ENCODE results near the gene ARHGEF28. TPM values are rescaled to one million over a fixed set of nuclear protein-coding genes. Genes with fewer than 3 reads are reported as not detected.

The ARHGEF28 gene
- total RNA-seq, 1 experiment from 2014 or later: 0.42 TPM

DNA sequence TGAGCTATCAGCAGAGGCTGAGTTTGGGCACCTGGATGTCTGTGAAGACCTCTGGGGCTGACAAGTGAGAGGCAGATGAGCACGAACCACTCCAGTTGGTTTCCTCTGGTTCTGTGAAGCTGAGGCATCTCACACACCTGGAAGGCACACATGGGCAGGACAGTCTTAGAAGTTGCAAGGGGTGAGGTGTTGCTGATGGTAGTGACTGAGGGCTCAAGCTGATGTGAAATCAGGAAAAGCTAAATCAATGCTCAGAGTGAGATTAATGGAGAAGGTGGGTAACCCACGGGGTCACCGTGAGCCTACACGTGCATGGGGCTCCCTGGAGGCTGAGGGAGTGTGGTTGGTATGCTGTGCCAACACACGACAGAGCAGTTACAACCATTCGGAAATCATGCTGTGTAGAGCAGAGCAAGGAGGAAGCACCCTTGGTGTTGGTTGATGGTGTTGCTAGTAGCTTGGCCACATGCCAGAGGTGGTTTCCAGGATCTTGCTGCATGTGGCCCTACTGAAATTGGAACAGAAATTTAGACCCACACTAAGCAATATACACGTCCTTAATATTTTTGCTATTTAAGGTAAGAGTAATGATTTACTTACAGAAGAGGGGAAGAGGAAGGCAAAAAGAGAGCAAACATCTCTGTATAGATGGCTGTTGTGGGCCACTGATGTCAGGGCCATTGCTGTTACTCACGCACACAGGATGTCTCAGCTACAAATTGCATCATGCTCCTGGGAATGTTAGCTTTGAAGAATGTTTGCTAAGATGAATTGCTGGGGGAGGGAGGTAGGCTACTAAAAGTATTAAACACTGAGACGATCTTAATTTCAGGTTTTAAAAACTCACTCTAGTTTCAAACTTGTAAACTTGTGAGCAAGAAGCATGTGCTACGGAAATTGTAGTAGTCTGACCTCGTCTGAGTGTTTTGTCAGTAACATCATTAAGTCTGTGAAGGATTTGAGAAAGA lies 170.5 kb downstream of the ARHGEF28 start:
- H3K36me3 ChIP-seq (replicated peaks; ENCODE audit: control insufficient read depth, insufficient read depth, low read length): no peaks in the 10 kb centered on the region; the same call in 1 of the 2 replicates
- H3K27me3 ChIP-seq (ENCODE audit: control insufficient read depth, insufficient read depth, low read length): no peaks in the 10 kb centered on the region
- no peak for DNase-seq
- H3K4me3 ChIP-seq (ENCODE audit: insufficient read depth, low read depth, low read length): no peak overlapping the region

DNA sequence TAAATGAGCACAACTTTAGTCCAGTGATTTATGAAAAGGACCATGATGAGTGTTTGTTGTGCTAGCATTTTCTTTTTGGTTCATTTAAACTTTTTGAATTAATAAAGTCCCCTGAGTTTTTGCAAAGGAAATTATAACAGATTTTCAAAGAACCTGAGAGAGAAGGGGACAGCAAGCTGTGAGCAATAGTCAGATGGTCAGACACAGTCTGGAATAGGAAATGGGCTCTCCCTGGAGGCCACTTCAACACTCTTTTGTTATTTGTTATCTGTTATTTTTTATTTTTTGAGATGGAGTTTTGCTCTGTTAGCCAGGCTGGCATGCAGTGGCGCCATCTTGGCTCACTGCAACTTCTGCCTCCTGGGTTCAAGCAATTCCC lies 171.1 kb downstream of the ARHGEF28 start:
- no peak for DNase-seq
- H3K36me3 ChIP-seq (replicated peaks; ENCODE audit: control insufficient read depth, insufficient read depth, low read length): no peaks in the 10 kb centered on the region; the same call in 1 of the 2 replicates
- H3K27me3 ChIP-seq (ENCODE audit: control insufficient read depth, insufficient read depth, low read length): no peaks in the 10 kb centered on the region

DNA sequence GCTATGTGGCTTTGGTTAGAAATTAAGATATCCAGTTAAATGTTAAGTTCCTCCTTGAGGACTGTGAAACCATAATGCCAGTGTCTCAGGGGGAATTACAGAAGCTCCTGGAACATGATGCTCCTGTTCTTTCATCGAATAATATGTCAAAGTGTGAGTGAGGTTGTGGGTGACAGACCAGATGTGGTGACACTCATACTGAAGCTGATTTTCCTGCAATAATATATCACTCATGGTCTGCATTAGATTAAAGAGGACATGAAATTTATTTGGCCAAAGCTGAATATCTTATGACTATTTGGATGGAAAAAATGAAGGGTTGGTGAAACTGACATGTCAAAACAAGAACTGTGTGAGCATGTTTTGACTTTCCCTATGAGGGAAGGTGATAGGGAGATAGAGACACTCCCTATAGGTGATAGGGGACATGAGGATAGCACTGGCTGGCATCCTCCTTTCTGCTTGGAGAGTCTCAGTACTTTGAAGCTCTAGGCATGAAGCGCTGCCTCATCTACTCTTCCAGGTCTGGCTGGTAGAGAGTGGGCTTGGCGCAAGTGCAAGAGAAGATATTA lies 173.5 kb downstream of the ARHGEF28 start:
- Histone ChIP-seq H3K36me3 (replicated peaks; ENCODE audit: control insufficient read depth, insufficient read depth, low read length) (no peaks in the 10 kb centered on the region; the same call in 1 of the 2 replicates), H3K4me3 (ENCODE audit: insufficient read depth, low read depth, low read length) (no peak overlapping the region), H3K27me3 (ENCODE audit: control insufficient read depth, insufficient read depth, low read length) (no peaks in the 10 kb centered on the region)
- no peak for DNase-seq

More for the DNA sequence above, 171.1 kb downstream of the ARHGEF28 start:
- H3K4me3 ChIP-seq (ENCODE audit: insufficient read depth, low read depth, low read length): no peak overlapping the region

DNA sequence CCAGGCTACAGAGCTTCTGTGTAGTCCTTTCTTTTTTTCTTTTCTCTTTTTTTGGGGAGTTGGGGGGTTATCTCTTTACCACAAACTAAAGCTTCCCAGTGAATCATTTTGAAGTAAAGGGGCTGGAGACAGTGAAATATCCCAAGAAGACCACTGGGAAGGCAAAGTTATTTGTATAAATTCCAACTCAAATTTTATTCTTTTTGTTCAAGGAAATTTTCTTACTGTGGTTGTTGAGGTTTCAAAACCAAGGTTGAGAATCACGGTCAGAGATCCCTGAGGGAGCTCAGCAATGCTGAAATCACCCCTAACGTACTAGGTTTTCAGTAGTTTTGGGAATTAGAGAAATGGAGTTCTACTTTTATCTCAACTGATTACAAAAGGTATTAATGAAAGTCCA lies 175.7 kb downstream of the ARHGEF28 start:
- H3K36me3 ChIP-seq (replicated peaks; ENCODE audit: control insufficient read depth, insufficient read depth, low read length): no peaks in the 10 kb centered on the region

DNA sequence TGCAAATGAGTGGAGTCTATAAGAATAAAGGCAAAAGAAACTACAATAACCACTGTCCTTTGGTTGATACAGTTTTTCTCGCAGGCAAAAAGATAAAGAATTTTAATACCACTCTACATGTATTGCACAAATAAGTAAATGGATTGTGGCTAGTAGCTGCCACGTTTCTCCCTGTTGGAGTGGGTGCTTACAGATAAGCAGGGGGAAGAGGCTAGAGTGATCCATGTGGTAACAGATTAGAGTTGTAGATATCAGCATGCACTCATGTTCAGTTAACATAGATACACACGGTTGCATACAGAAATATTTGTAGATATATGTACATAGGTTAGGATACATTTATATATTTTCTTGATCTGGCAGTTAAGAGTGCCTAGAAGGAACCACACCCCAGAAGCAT lies 179.5 kb downstream of the ARHGEF28 start:
- DNase-seq: no peak
- no peak overlapping the region for H3K4me3 ChIP-seq (ENCODE audit: insufficient read depth, low read depth, low read length)
- H3K36me3 ChIP-seq (replicated peaks; ENCODE audit: control insufficient read depth, insufficient read depth, low read length): no peaks in the 10 kb centered on the region
- H3K27me3 ChIP-seq (ENCODE audit: control insufficient read depth, insufficient read depth, low read length): no peaks in the 10 kb centered on the region

More for the DNA sequence above, 175.7 kb downstream of the ARHGEF28 start:
- no peaks in the 10 kb centered on the region for H3K27me3 ChIP-seq (ENCODE audit: control insufficient read depth, insufficient read depth, low read length)
- H3K4me3 ChIP-seq (ENCODE audit: insufficient read depth, low read depth, low read length): no peak overlapping the region
- DNase-seq: no peak

DNA sequence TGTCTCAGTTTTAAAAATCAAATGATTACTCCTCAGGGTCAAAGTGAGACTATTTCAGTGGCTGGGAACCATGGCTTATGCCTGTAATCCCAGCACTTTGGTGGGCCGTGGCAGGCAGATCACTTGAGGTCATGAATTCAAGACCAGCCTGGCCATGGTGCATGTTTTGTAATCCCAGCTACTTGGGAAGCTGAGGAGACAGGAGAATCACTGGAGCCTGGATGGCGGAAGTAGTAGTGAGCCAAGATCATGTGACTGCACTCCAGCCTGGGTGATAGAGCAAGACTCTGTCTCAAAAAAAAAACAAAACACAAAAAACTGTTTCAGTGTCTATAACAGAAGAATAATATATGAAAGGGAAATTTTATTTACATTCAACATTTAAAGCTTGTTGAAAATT lies 182.9 kb downstream of the ARHGEF28 start:
- Histone ChIP-seq H3K36me3 (replicated peaks; ENCODE audit: control insufficient read depth, insufficient read depth, low read length) (no peaks in the 10 kb centered on the region), H3K4me3 (ENCODE audit: insufficient read depth, low read depth, low read length) (no peak overlapping the region), H3K27me3 (ENCODE audit: control insufficient read depth, insufficient read depth, low read length) (no peaks in the 10 kb centered on the region)
- no peak for DNase-seq

DNA sequence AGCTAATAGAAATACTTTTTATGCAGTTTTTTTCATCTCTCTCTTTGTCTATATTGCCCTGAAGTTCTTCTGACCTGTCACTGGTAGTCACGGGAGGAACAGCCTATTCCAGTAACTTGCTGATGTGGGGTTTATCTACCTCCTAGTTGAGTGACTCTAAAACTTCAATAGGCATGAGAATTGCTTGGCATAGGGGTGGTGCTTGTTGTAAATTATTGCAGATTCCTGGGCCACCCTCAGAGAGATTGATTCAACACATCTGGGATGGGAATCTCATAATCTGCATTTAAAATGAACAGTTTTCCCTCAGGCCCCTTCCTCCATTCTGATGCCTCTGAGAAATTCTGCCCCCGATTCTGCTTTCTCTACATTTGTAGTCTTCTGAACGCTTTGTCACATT lies 184.4 kb downstream of the ARHGEF28 start:
- no peak overlapping the region for H3K4me3 ChIP-seq (ENCODE audit: insufficient read depth, low read depth, low read length)
- no peak for DNase-seq
- H3K36me3 ChIP-seq (replicated peaks; ENCODE audit: control insufficient read depth, insufficient read depth, low read length): no peaks in the 10 kb centered on the region
- H3K27me3 ChIP-seq (ENCODE audit: control insufficient read depth, insufficient read depth, low read length): no peaks in the 10 kb centered on the region

DNA sequence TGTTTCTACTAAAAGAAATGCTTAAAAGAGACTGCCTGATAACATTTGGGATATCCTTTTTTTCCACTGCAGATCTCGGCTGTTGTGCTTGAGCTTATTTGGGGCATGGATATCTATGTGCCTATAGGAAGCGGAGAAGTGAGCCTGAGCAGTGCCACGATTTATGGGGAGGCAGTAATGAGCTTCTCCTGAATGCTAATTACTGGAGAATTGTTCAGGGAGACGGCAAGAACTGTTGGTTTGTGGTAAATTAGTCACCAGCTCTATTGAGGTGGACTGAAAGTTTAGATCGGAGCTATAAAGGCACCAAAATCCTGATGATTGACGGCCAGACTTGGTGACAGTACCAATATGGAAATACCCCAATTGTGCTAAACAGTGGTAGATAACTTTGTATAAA lies 186.5 kb downstream of the ARHGEF28 start:
- DNase-seq: no peak
- no peak overlapping the region for H3K4me3 ChIP-seq (ENCODE audit: insufficient read depth, low read depth, low read length)
- H3K36me3 ChIP-seq (replicated peaks; ENCODE audit: control insufficient read depth, insufficient read depth, low read length): no peaks in the 10 kb centered on the region
- H3K27me3 ChIP-seq (ENCODE audit: control insufficient read depth, insufficient read depth, low read length): no peaks in the 10 kb centered on the region

DNA sequence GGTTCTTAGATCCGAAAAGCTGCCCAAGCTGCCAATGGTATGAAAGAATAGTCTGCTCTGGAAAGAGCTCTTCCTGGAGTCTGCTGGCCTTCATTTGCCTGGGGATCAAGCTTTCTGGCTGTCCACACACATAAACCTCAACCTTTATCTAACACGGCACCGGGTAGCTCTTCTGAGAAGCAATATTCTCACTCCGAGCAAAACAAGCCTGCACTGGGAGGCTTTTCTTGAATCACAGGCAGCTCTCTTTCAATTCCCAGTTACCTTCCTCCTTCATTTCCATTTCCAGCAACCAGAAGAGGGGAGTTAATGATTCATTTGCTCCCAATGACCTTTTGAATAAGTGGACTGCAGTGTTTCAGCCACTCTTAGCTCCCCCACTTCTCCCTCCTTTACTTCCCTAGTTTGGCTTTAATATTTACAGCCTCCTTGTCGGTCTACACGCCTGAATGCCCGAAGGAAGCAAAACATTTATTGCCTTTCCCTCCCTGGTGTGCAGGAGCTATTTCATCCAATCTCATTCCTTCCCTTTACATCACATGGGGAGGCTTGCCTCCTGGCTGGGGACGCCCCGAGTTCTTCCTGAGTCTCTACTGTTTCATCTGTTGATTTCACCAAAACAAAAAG lies 187.1 kb downstream of the ARHGEF28 start:
- H3K36me3 ChIP-seq (replicated peaks; ENCODE audit: control insufficient read depth, insufficient read depth, low read length): no peaks in the 10 kb centered on the region
- H3K4me3 ChIP-seq (ENCODE audit: insufficient read depth, low read depth, low read length): no peak overlapping the region
- no peaks in the 10 kb centered on the region for H3K27me3 ChIP-seq (ENCODE audit: control insufficient read depth, insufficient read depth, low read length)
- no peak for DNase-seq

DNA sequence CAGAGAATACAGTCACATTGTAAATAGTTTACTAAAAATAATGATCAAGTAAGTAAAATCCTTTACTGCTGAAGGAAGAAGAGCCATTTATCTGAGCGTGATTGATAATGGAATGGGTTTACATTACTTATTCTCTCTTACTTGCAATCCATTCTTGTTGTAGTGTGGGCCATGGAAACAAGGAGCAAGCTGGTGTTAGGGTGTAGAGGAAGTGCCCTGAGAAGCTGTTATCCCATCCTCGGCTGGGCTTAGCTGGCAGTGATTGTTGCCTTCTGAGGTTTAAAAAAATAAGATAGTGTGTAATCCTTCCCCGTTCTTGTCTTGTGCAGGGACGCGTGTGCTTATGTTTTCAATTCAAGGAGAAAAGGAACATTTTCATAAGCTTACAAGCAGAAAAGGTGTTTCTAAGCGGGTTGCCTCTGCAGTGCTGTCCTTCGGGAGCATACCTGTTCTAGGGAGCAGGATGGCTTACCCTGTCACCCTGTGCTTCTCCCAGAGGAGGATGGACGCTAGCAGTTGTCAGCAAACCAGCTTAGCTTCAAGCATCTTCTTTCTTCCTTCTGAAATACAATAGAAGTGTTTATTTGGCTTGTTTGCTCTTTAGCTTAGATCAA lies 188.3 kb downstream of the ARHGEF28 start:
- no peaks in the 10 kb centered on the region for H3K27me3 ChIP-seq (ENCODE audit: control insufficient read depth, insufficient read depth, low read length)
- DNase-seq: no peak
- no peaks in the 10 kb centered on the region for H3K36me3 ChIP-seq (replicated peaks; ENCODE audit: control insufficient read depth, insufficient read depth, low read length)
- H3K4me3 ChIP-seq (ENCODE audit: insufficient read depth, low read depth, low read length): no peak overlapping the region

DNA sequence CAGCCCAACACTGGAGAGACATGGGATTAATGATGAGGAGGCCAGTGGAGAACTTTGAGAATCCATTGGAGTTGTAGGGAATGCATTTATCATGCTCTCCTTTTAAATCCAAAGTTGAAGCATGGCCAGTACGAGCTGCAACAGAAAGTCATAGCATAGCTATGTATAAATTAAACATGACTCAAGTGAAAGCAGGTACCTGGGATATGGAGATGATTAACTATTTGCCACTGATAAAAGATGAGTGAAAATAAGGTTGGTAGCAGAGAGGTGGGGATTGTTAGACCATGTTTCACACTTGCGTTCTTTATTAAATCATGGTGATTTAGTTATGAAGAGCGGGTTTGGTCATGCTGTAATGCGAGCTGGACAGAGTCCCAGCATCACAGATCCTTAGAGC lies 189.6 kb downstream of the ARHGEF28 start:
- Histone ChIP-seq H3K27me3 (ENCODE audit: control insufficient read depth, insufficient read depth, low read length) (no peaks in the 10 kb centered on the region), H3K36me3 (replicated peaks; ENCODE audit: control insufficient read depth, insufficient read depth, low read length) (no peaks in the 10 kb centered on the region), H3K4me3 (ENCODE audit: insufficient read depth, low read depth, low read length) (no peak overlapping the region)
- no peak for DNase-seq

DNA sequence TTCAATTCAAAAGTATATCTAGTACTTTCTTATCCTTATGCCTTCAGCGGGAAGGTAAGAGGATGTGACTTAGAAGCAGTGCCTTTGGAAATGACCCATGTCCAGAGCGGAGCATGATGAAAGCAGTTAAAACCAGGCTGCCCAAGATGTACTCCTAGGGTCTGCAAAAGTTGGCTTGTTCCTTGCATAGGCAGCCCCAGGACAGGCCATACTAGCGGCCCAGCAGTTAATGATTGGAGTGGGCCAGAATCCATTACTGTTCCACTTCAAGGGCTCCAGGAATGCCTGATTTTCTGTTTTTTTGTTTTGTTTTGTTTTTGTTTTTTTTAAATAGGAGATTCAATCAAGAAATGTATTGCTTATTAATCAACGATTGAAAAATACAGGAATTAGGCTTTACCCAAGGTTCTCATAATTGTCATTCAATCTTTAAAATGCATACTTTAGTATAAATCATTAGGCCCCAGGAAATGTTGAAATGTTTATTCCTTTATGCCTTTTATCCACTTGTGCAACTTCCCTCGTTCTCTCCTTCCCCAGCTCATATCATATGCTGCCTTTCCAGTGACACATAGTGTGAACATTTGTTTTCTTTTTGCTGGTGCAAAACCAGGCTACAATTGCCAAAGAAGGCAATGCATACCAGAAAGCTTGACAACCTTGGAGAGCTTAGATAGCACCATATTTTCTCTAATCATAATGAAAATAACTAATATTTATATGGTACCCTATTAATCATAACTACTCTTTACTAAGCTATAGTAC lies 190.8 kb downstream of the ARHGEF28 start:
- Histone ChIP-seq H3K4me3 (ENCODE audit: insufficient read depth, low read depth, low read length) (no peak overlapping the region), H3K36me3 (replicated peaks; ENCODE audit: control insufficient read depth, insufficient read depth, low read length) (no peaks in the 10 kb centered on the region), H3K27me3 (ENCODE audit: control insufficient read depth, insufficient read depth, low read length) (no peaks in the 10 kb centered on the region)
- no peak for DNase-seq

DNA sequence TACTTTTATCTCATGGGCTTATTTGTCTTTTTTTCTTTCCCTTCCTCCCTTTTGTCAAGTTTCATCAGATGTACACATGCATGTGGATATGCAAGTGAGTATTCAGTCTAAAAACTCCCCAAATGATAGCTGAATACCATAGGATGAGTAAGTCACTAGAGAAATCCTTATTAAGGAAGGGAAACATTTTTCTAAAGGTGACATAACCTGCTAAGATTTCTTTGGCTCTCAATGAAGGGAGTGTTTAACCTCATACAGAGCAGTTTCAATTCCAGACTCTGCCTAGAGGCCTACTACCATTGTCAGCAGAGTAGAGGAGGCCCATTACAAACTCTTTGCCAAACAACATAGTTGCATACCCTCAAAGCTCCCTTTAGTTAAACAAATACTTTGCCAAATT lies 192.4 kb downstream of the ARHGEF28 start:
- no peak for DNase-seq
- H3K4me3 ChIP-seq (ENCODE audit: insufficient read depth, low read depth, low read length): no peak overlapping the region
- no peaks in the 10 kb centered on the region for H3K27me3 ChIP-seq (ENCODE audit: control insufficient read depth, insufficient read depth, low read length)
- H3K36me3 ChIP-seq (replicated peaks; ENCODE audit: control insufficient read depth, insufficient read depth, low read length): no peaks in the 10 kb centered on the region

DNA sequence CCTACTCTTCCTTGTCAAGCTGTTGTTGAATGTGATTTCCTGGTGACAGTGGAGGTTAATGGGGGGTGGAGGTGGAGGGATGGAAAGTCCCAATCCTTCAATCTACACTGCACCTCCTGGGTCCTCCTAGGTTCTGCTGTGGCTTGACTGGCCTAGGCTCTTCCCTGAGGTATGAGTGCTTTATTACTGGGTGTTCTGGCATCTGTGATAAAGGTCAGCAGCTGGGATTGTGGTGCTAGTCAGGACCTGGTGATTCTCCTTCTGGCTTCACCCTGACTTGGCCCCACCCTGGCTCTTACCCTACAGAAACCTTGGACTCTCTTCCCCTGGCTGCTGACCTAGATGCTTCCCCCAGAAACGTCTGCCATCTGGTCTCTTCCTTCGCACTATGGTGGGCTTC lies 194.3 kb downstream of the ARHGEF28 start:
- no peaks in the 10 kb centered on the region for H3K27me3 ChIP-seq (ENCODE audit: control insufficient read depth, insufficient read depth, low read length)
- H3K36me3 ChIP-seq (replicated peaks; ENCODE audit: control insufficient read depth, insufficient read depth, low read length): no peaks in the 10 kb centered on the region
- no peak overlapping the region for H3K4me3 ChIP-seq (ENCODE audit: insufficient read depth, low read depth, low read length)
- no peak for DNase-seq

All from H7 (cell line).